KMS-11 (cell line): ENCODE measurements around the gene RABEP1.

Experiments
- H2AFZ ChIP-seq: fragments of 200-600 bp; sonication (generic); 2 replicates; pipeline ENCODE4 v1.6.1; 2016; ENCODE audit warnings: antibody characterized with exemption, mixed run types, low read depth
- H3K27ac ChIP-seq: fragments of 200-600 bp; sonication (generic); 2 replicates; pipeline ENCODE4 v1.6.1; 2016; ENCODE audit warnings: mild to moderate bottlenecking, mixed run types
- H3K27me3 ChIP-seq: fragments of 200-600 bp; sonication (generic); 2 replicates; pipeline ENCODE4 v1.6.1; 2017; ENCODE audit warnings: mild to moderate bottlenecking, low read depth, mixed run types, moderate library complexity; ENCODE audit not compliant: insufficient read depth
- H3K36me3 ChIP-seq: fragments of 200-600 bp; sonication (generic); 2 replicates; pipeline ENCODE4 v1.6.1; 2017; ENCODE audit warnings: mild to moderate bottlenecking, mixed run types; ENCODE audit not compliant: insufficient read depth
- H3K4me1 ChIP-seq: fragments of 200-600 bp; sonication (generic); 2 replicates; pipeline ENCODE4 v1.6.1; 2016; ENCODE audit warnings: mild to moderate bottlenecking, low read depth, mixed run types; ENCODE audit not compliant: poor library complexity, severe bottlenecking
- H3K4me2 ChIP-seq: fragments of 200-600 bp; sonication (generic); 2 replicates; pipeline ENCODE4 v1.7.0; 2016; ENCODE audit warnings: mild to moderate bottlenecking, mixed run types
- H3K4me3 ChIP-seq: fragments of 200-600 bp; sonication (generic); IDR thresholded peaks from 2 replicates; pipeline ENCODE4 v1.6.1; 2017; ENCODE audit warnings: low read depth, low read length, mixed read lengths; ENCODE audit not compliant: insufficient read depth
- H3K79me2 ChIP-seq: fragments of 200-600 bp; sonication (generic); 2 replicates; pipeline ENCODE4 v1.6.1; 2016; ENCODE audit warnings: low read depth, mixed run types; ENCODE audit not compliant: insufficient read depth
- H3K9ac ChIP-seq: fragments of 200-600 bp; sonication (generic); 2 replicates; pipeline ENCODE4 v1.6.1; 2016; ENCODE audit warnings: mild to moderate bottlenecking, mixed run types
- H4K20me1 ChIP-seq: fragments of 200-600 bp; sonication (generic); 2 replicates; pipeline ENCODE4 v1.6.1; 2016; ENCODE audit warnings: mild to moderate bottlenecking, mixed run types; ENCODE audit not compliant: insufficient read depth
- TF ChIP-seq, protein P1 (sequence below): fragments of 200-600 bp; sonication (generic); conservative IDR thresholded peaks from 2 replicates; pipeline ENCODE4 v1.6.1; 2017; ENCODE audit warnings: low read depth, mild to moderate bottlenecking, antibody characterized with exemption, low read length, moderate library complexity, mixed read lengths

The RABEP1 gene

DNA sequence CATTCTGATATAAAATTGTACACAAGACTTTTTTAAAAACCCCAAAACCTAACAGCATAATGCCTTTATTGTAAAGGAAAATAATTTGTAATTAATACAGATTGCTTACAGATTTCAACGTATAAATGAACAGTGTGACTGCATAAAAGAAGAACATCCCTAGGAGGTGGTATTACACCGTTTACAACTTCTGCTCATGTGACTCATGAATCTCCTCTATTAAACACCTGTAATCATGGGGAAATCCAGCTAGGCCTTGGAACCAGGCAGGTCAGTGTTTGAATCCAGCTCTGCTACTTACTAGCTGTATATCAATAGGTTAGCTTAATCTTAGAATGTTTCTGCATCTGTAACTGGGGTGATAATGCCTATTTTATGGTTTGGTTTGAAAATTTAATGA is 15.2 kb downstream of the RABEP1 start:
- no peaks in the 10 kb centered on the region for H3K4me1 ChIP-seq
- H3K36me3 ChIP-seq: no peaks in the 10 kb centered on the region
- H2AFZ ChIP-seq: no peak overlapping the region
- no peak overlapping the region for H3K9ac ChIP-seq
- H3K4me3 ChIP-seq: no peak overlapping the region
- no peak overlapping the region for H3K4me2 ChIP-seq
- H4K20me1 ChIP-seq: no peaks in the 10 kb centered on the region
- TF ChIP-seq, protein P1, sequence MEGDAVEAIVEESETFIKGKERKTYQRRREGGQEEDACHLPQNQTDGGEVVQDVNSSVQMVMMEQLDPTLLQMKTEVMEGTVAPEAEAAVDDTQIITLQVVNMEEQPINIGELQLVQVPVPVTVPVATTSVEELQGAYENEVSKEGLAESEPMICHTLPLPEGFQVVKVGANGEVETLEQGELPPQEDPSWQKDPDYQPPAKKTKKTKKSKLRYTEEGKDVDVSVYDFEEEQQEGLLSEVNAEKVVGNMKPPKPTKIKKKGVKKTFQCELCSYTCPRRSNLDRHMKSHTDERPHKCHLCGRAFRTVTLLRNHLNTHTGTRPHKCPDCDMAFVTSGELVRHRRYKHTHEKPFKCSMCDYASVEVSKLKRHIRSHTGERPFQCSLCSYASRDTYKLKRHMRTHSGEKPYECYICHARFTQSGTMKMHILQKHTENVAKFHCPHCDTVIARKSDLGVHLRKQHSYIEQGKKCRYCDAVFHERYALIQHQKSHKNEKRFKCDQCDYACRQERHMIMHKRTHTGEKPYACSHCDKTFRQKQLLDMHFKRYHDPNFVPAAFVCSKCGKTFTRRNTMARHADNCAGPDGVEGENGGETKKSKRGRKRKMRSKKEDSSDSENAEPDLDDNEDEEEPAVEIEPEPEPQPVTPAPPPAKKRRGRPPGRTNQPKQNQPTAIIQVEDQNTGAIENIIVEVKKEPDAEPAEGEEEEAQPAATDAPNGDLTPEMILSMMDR: no peak
- no peaks in the 10 kb centered on the region; the same call in 1 of the 2 replicates for H3K79me2 ChIP-seq
- H3K27ac ChIP-seq: no peak overlapping the region
- no peaks in the 10 kb centered on the region for H3K27me3 ChIP-seq

DNA sequence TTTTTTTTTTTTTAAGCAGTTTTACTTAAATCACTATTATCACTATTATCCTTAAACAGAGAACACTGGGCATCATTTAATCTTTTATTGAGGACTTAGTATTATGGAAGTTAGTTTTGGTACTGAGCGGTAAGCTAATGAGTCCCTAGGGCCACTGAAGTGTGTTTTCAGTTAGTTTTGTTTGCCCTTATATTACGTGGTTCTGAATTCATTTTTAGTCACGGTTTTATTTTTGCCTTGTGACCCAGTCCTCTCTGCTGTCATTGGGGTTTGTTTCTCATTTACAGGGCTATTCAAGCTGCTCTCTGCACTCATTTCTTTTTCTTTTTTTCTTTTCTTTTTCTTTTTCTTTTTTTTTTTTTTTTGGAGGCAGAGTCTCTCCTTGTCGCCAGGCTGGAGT is 17.3 kb downstream of the RABEP1 start:
- no peaks in the 10 kb centered on the region; the same call in 1 of the 2 replicates for H3K79me2 ChIP-seq
- H3K4me1 ChIP-seq: no peaks in the 10 kb centered on the region
- H3K9ac ChIP-seq: no peak overlapping the region
- no peak overlapping the region for H3K4me3 ChIP-seq
- TF ChIP-seq, protein P1: no peak
- no peaks in the 10 kb centered on the region for H3K27me3 ChIP-seq
- H2AFZ ChIP-seq: no peak overlapping the region
- no peak overlapping the region for H3K27ac ChIP-seq
- H3K36me3 ChIP-seq: no peaks in the 10 kb centered on the region
- H4K20me1 ChIP-seq: no peaks in the 10 kb centered on the region
- no peak overlapping the region for H3K4me2 ChIP-seq

DNA sequence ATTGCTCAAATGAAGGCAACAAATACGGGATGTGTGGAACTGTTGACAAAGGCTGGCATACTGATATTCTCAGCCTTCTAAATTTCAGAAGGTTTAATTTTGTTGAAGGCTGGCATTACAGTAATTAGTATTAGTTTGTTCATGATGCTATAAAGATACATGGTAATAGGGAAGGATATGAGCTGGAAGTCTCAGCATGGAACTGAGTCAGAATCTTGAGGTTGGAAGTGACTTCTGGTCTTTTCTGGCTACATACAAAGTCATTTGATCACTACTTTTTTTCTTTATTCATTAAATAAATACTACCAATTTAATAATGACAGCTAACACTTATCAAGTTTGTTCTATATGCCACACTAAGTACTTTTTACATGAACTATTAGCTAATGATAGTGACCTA is 22.6 kb downstream of the RABEP1 start:
- Histone ChIP-seq H3K36me3 (no peaks in the 10 kb centered on the region), H3K27ac (no peak overlapping the region), H3K9ac (no peak overlapping the region), H3K4me1 (no peaks in the 10 kb centered on the region), H4K20me1 (no peaks in the 10 kb centered on the region), H3K27me3 (no peaks in the 10 kb centered on the region), H3K4me2 (no peak overlapping the region), H3K79me2 (no peaks in the 10 kb centered on the region), H3K4me3 (no peak overlapping the region), H2AFZ (no peak overlapping the region)
- TF ChIP-seq, protein P1: no peak

DNA sequence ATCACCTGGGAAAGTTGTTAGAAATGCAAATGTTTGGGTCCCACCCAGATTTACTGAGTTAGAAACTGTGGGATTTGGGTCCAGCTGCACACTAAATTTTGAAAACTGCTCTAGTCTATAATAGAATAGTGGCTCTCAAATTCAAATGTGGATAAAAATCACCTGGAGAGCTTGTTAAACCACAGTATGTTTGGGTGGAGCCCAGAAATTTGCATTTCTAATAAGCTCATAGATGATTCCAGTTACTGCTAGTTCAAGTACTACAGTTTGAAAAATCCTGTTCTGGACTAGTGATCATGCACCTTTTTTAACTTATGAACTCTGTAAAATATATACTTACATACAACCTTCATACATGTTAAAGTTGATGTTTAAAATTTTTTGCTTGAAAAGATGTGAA is 27.8 kb downstream of the RABEP1 start:
- H3K36me3 ChIP-seq: no peaks in the 10 kb centered on the region
- H3K4me2 ChIP-seq: no peak overlapping the region
- H3K4me3 ChIP-seq: no peak overlapping the region
- no peak overlapping the region for H2AFZ ChIP-seq
- no peak overlapping the region for H3K9ac ChIP-seq
- TF ChIP-seq, protein P1: no peak
- no peaks in the 10 kb centered on the region for H3K79me2 ChIP-seq
- H3K27ac ChIP-seq: no peak overlapping the region
- H4K20me1 ChIP-seq: no peaks in the 10 kb centered on the region
- H3K4me1 ChIP-seq: no peaks in the 10 kb centered on the region
- no peaks in the 10 kb centered on the region for H3K27me3 ChIP-seq
